K562 (cell line): Measurements from ENCODE around the gene HOXB3. TPM values are rescaled to one million over a fixed set of nuclear protein-coding genes. Genes with fewer than 3 reads are reported as not detected.

ENCODE experiments used
- ATF1 ChIP-seq, 2 experiments: fragments of 450-650 bp in 1 of 2; IDR thresholded peaks; 2 replicates each; pipeline ENCODE4 v1.6.1; 2016; ENCODE audit warnings: missing compliant biosample characterization in 1 of 2, missing genetic modification characterization in 1 of 2
- CHD1 ChIP-seq: fragments of 200-600 bp; sonication (generic); IDR thresholded peaks from one replicate; pipeline ENCODE4 v1.6.1; 2012; ENCODE audit warnings: mild to moderate bottlenecking, moderate library complexity, low read length, inconsistent platforms
- EWSR1 ChIP-seq: fragments of 450-650 bp; IDR thresholded peaks from 2 replicates; pipeline ENCODE4 v1.6.1; 2018; ENCODE audit warnings: borderline replicate concordance, mild to moderate bottlenecking, low read depth, moderate library complexity; ENCODE audit not compliant: partially characterized antibody
- HLTF ChIP-seq: fragments of 450-650 bp; IDR thresholded peaks from 2 replicates; pipeline ENCODE4 v1.6.1; 2016
- RERE ChIP-seq: sonication (generic); formaldehyde crosslinking; IDR thresholded peaks from 2 replicates; pipeline ENCODE4 v1.8.0; 2023; ENCODE audit warnings: missing genetic modification reagents, mild to moderate bottlenecking, borderline replicate concordance
- SIX5 ChIP-seq, 2 experiments: IDR thresholded peaks; 2 replicates each; pipeline ENCODE4 v1.6.1; 2011; ENCODE audit warnings: low read length in 2 of 2, borderline replicate concordance in 1 of 2, low read depth in 1 of 2, mild to moderate bottlenecking in 1 of 2, moderate library complexity in 1 of 2; ENCODE audit not compliant: insufficient read depth in 1 of 2
- polyA plus RNA-seq, 8 experiments: library from polyadenylated mRNA; depleted of rRNA in 4 of 8; stranded (reverse) in 5 of 8; unstranded in 3 of 8; fragments of >200 nt; fragmentation: Nextera tagmentation in 2 of 8; fragmentation: Illumina TruSeq in 1 of 8; extraction: Ambion mirVana in 2 of 8; extraction: Trizol in 1 of 8; gene quantifications; 2 replicates each; pipeline versions ENCODE4 v1.2.1 to v1.2.3, GENCODE V29; 2011 to 2014; ENCODE audit warnings: inconsistent platforms in 1 of 8, missing spikeins in 1 of 8
- total RNA-seq, 7 experiments: library from RNA; depleted of rRNA in 6 of 7; stranded (reverse); fragments of >200 nt in 6 of 7; fragmentation: Illumina TruSeq in 2 of 7; extraction: Trizol in 2 of 7; gene quantifications; 2 replicates each; pipeline versions ENCODE4 v1.2.1 to v1.2.3, GENCODE V29; 2011 to 2021; ENCODE audit warnings: low replicate concordance in 1 of 7

The HOXB3 gene
- total and polyA plus RNA-seq, 9 of the 15 experiments (the other 6 are each of a cell fraction or from before 2014, with no cell fraction given) = 2.4 to 41.3 (median 20.2) TPM

- TF ChIP-seq RERE (CRISPR knock-in tag) (no peak), EWSR1 (no peak), SIX5 (IDR thresholded peaks at IDR 0.05; ENCODE audit: borderline replicate concordance in 1 of 2, insufficient read depth in 1 of 2, low read depth in 1 of 2, low read length in 2 of 2) (no peak), ATF1 (CRISPR knock-in tag; IDR thresholded peaks at IDR 0.05) (no peak), ATF1 (tag; IDR thresholded peaks at IDR 0.05) (peak; percentile 95), HLTF (no peak), CHD1 (no peak)
- TF ChIP-seq, all 486 proteins: peak for 163
Observed at GRCh38 chr17:48626245-48627117, 36.4 kb upstream of the HOXB3 start, which contains the start of gene HOXB9 (continued).
